ENCODE data around the gene CDX2. TPM values are rescaled to one million over a fixed set of nuclear protein-coding genes. Genes with fewer than 3 reads are reported as not detected.

Gene CDX2
- total RNA-seq, 2 experiments from 2014 or later: not detected

- DNase-seq (ENCODE audit: low spot score): no peak
- POLR2A ChIA-PET: no interaction called here
- no peak overlapping the region for H3K4me3 ChIP-seq (ENCODE audit: low read depth, low read length, poor library complexity, severe bottlenecking)
- no peaks in the 10 kb centered on the region for H3K4me1 ChIP-seq (ENCODE audit: insufficient read depth, low read length, poor library complexity, severe bottlenecking)
- H3K36me3 ChIP-seq (ENCODE audit: insufficient read depth, low read length): no peaks in the 10 kb centered on the region
- intact Hi-C loops (cut with micrococcal nuclease; ENCODE audit: unreplicated experiment): loop anchor here (10.0 kb wide), 1 partner anchor 289 kb away; no protein-coding TSS in a partner anchor
- no peaks in the 10 kb centered on the region for H3K9me3 ChIP-seq (ENCODE audit: low read length)
- no TSS peak for BruUV-seq (replicated peaks)
- CTCF ChIA-PET (ENCODE audit: unreplicated experiment): interaction anchor here (0.6 kb wide), 1 partner anchor 159 kb away, joined by 3 read pairs; no protein-coding TSS in a partner anchor
- TF ChIP-seq EZH2phosphoT487 (IDR thresholded peaks at IDR 0.05; ENCODE audit: borderline replicate concordance, low read depth, low read length): no peak
- TF ChIP-seq CTCF (conservative IDR thresholded peaks at IDR 0.05; ENCODE audit: low read length): no peak
- H3K79me2 ChIP-seq (ENCODE audit: insufficient read depth, low read depth, low read length): no peaks in the 10 kb centered on the region
- no peak overlapping the region for H2AFZ ChIP-seq (ENCODE audit: low read length)
- no peak overlapping the region for H3K27ac ChIP-seq (ENCODE audit: low read depth, low read length, poor library complexity, severe bottlenecking)
- H3K4me2 ChIP-seq (ENCODE audit: low read length): no peak overlapping the region
- H4K20me1 ChIP-seq (ENCODE audit: insufficient read depth, low read length): no peaks in the 10 kb centered on the region
- H3K9me2 ChIP-seq (ENCODE audit: insufficient read depth, low read length): no peaks in the 10 kb centered on the region
Measured at GRCh38 chr13:27985600-27985999, 16.5 kb upstream of the CDX2 start.

- no peak for TF ChIP-seq EZH2phosphoT487 (IDR thresholded peaks at IDR 0.05; ENCODE audit: borderline replicate concordance, low read depth, low read length)
- TF ChIP-seq CTCF (conservative IDR thresholded peaks at IDR 0.05; ENCODE audit: low read length): no peak
- POLR2A ChIA-PET: interaction anchor here (0.6 kb wide), 1 partner anchor 549 kb away, joined by 3 read pairs; no protein-coding TSS in a partner anchor
- H3K9me3 ChIP-seq (ENCODE audit: low read length): no peaks in the 10 kb centered on the region
- H2AFZ ChIP-seq (ENCODE audit: low read length): no peak overlapping the region
- intact Hi-C loops (cut with micrococcal nuclease; ENCODE audit: unreplicated experiment): loop anchor here (5.0 to 10.0 kb wide), 2 partner anchors 292 to 605 kb away; no protein-coding TSS in a partner anchor
- CTCF ChIA-PET (ENCODE audit: unreplicated experiment): no interaction called here
- no peaks in the 10 kb centered on the region for H3K36me3 ChIP-seq (ENCODE audit: insufficient read depth, low read length)
- H4K20me1 ChIP-seq (ENCODE audit: insufficient read depth, low read length): no peaks in the 10 kb centered on the region
- no peaks in the 10 kb centered on the region for H3K79me2 ChIP-seq (ENCODE audit: insufficient read depth, low read depth, low read length)
- H3K9me2 ChIP-seq (ENCODE audit: insufficient read depth, low read length): no peaks in the 10 kb centered on the region
- no peak overlapping the region for H3K4me3 ChIP-seq (ENCODE audit: low read depth, low read length, poor library complexity, severe bottlenecking)
- no peak overlapping the region for H3K27ac ChIP-seq (ENCODE audit: low read depth, low read length, poor library complexity, severe bottlenecking)
- no TSS peak for BruUV-seq (replicated peaks)
- H3K4me2 ChIP-seq (ENCODE audit: low read length): no peak overlapping the region
- DNase-seq (ENCODE audit: low spot score): no peak
- H3K4me1 ChIP-seq (ENCODE audit: insufficient read depth, low read length, poor library complexity, severe bottlenecking): no peaks in the 10 kb centered on the region
Measured at GRCh38 chr13:27982361-27982760, 13.2 kb upstream of the CDX2 start.

GRCh38 chr13:27981006-27981708 lies 12.0 kb upstream of the CDX2 start:
- H3K4me2 ChIP-seq (ENCODE audit: low read length): no peak overlapping the region
- H3K4me1 ChIP-seq (ENCODE audit: insufficient read depth, low read length, poor library complexity, severe bottlenecking): no peaks in the 10 kb centered on the region
- H3K79me2 ChIP-seq (ENCODE audit: insufficient read depth, low read depth, low read length): no peaks in the 10 kb centered on the region
- no peak overlapping the region for H2AFZ ChIP-seq (ENCODE audit: low read length)
- TF ChIP-seq EZH2phosphoT487 (IDR thresholded peaks at IDR 0.05; ENCODE audit: borderline replicate concordance, low read depth, low read length) (no peak), CTCF (conservative IDR thresholded peaks at IDR 0.05; ENCODE audit: low read length) (no peak)
- no peaks in the 10 kb centered on the region for H4K20me1 ChIP-seq (ENCODE audit: insufficient read depth, low read length)
- H3K36me3 ChIP-seq (ENCODE audit: insufficient read depth, low read length): no peaks in the 10 kb centered on the region
- ChIA-PET CTCF (ENCODE audit: unreplicated experiment) (no interaction called here), POLR2A (no interaction called here)
- BruUV-seq (replicated peaks): no TSS peak
- H3K27ac ChIP-seq (ENCODE audit: low read depth, low read length, poor library complexity, severe bottlenecking): no peak overlapping the region
- H3K9me2 ChIP-seq (ENCODE audit: insufficient read depth, low read length): no peaks in the 10 kb centered on the region
- intact Hi-C loops (cut with micrococcal nuclease; ENCODE audit: unreplicated experiment): loop anchor here (5.0 to 10.0 kb wide), 2 partner anchors 294 to 604 kb away; no protein-coding TSS in a partner anchor
- no peak for DNase-seq (ENCODE audit: low spot score)
- H3K9me3 ChIP-seq (ENCODE audit: low read length): no peaks in the 10 kb centered on the region
- H3K4me3 ChIP-seq (ENCODE audit: low read depth, low read length, poor library complexity, severe bottlenecking): no peak overlapping the region

All from OCI-LY7 (cell line).